ENCODE results near the gene NUB1.
"Not testable (repeated sequence)": the region's sequence is repeated elsewhere in the genome, so short reads cannot be mapped to it uniquely, and the experiment has no call there.

Gene NUB1

GRCh38 chr7:151301471-151302462 is 39.8 kb upstream of the NUB1 start:
- Histone ChIP-seq H3K36me3 (ENCODE audit: insufficient read depth, insufficient read length, low read length) (no peaks in the 10 kb centered on the region), H3K9ac (ENCODE audit: insufficient read length, low read depth) (no peak overlapping the region), H3K4me1 (ENCODE audit: insufficient read depth, insufficient read length) (no peaks in the 10 kb centered on the region), H3K4me3 (ENCODE audit: insufficient read length, low read depth) (no peak overlapping the region), H3K27me3 (ENCODE audit: insufficient read depth, insufficient read length) (peaks cover 25% of the 10 kb centered on the region), H3K9me3 (ENCODE audit: insufficient read depth, low read length) (no peaks in the 10 kb centered on the region)
- no peak for TF ChIP-seq SUZ12 (IDR thresholded peaks at IDR 0.05; ENCODE audit: extremely low read depth, insufficient read depth, insufficient read length)
- no peak for TF ChIP-seq YY1 (IDR thresholded peaks at IDR 0.05; ENCODE audit: insufficient read depth, insufficient read length)
- TF ChIP-seq ZNF274 (IDR thresholded peaks at IDR 0.05; ENCODE audit: low read depth, low read length), result no peak
- no peak for DNase-seq (ENCODE audit: low read depth, low spot score)

- not testable (repeated sequence) for DNase-seq (ENCODE audit: low read depth, low spot score); H3K4me3 ChIP-seq (ENCODE audit: insufficient read length, low read depth); H3K4me1 ChIP-seq (ENCODE audit: insufficient read depth, insufficient read length); H3K9me3 ChIP-seq (ENCODE audit: insufficient read depth, low read length); H3K36me3 ChIP-seq (ENCODE audit: insufficient read depth, insufficient read length, low read length); H3K9ac ChIP-seq (ENCODE audit: insufficient read length, low read depth)
- H3K27me3 ChIP-seq (ENCODE audit: insufficient read depth, insufficient read length), result peaks cover 25% of the 10 kb centered on the region
Observed at GRCh38 chr7:151304251-151304650, 37.4 kb upstream of the NUB1 start.

GRCh38 chr7:151304856-151305255 is 36.8 kb upstream of the NUB1 start:
- Histone ChIP-seq H3K4me1 (ENCODE audit: insufficient read depth, insufficient read length) (peaks cover 5% of the 10 kb centered on the region), H3K9me3 (ENCODE audit: insufficient read depth, low read length) (no peaks in the 10 kb centered on the region), H3K9ac (ENCODE audit: insufficient read length, low read depth) (peak overlapping the region; percentile 26), H3K36me3 (ENCODE audit: insufficient read depth, insufficient read length, low read length) (no peaks in the 10 kb centered on the region), H3K27me3 (ENCODE audit: insufficient read depth, insufficient read length) (peaks cover 25% of the 10 kb centered on the region), H3K4me3 (ENCODE audit: insufficient read length, low read depth) (peak overlapping the region; percentile 25)
- no peak for TF ChIP-seq ZNF274 (IDR thresholded peaks at IDR 0.05; ENCODE audit: low read depth, low read length)
- TF ChIP-seq SUZ12 (IDR thresholded peaks at IDR 0.05; ENCODE audit: extremely low read depth, insufficient read depth, insufficient read length), result no peak
- no peak for TF ChIP-seq YY1 (IDR thresholded peaks at IDR 0.05; ENCODE audit: insufficient read depth, insufficient read length)
- peak; percentile 28 for DNase-seq (ENCODE audit: low read depth, low spot score)

GRCh38 chr7:151306374-151306773 is 35.2 kb upstream of the NUB1 start:
- H3K36me3 ChIP-seq (ENCODE audit: insufficient read depth, insufficient read length, low read length), result no peaks in the 10 kb centered on the region
- no peak for DNase-seq (ENCODE audit: low read depth, low spot score)

GRCh38 chr7:151306860-151307259 is 34.8 kb upstream of the NUB1 start:
- Histone ChIP-seq H3K9me3 (ENCODE audit: insufficient read depth, low read length) (peaks cover 10% of the 10 kb centered on the region), H3K4me3 (ENCODE audit: insufficient read length, low read depth) (no peak overlapping the region), H3K36me3 (ENCODE audit: insufficient read depth, insufficient read length, low read length) (no peaks in the 10 kb centered on the region), H3K9ac (ENCODE audit: insufficient read length, low read depth) (no peak overlapping the region), H3K27me3 (ENCODE audit: insufficient read depth, insufficient read length) (peaks cover 14% of the 10 kb centered on the region), H3K4me1 (ENCODE audit: insufficient read depth, insufficient read length) (peaks cover 5% of the 10 kb centered on the region)
- no peak for DNase-seq (ENCODE audit: low read depth, low spot score)
- TF ChIP-seq SUZ12 (IDR thresholded peaks at IDR 0.05; ENCODE audit: extremely low read depth, insufficient read depth, insufficient read length) (no peak), YY1 (IDR thresholded peaks at IDR 0.05; ENCODE audit: insufficient read depth, insufficient read length) (no peak), ZNF274 (IDR thresholded peaks at IDR 0.05; ENCODE audit: low read depth, low read length) (no peak)

More at GRCh38 chr7:151306374-151306773, 35.2 kb upstream of the NUB1 start:
- no peak overlapping the region for H3K4me3 ChIP-seq (ENCODE audit: insufficient read length, low read depth)
- peaks cover 19% of the 10 kb centered on the region for H3K27me3 ChIP-seq (ENCODE audit: insufficient read depth, insufficient read length)
- TF ChIP-seq SUZ12 (IDR thresholded peaks at IDR 0.05; ENCODE audit: extremely low read depth, insufficient read depth, insufficient read length) (no peak), YY1 (IDR thresholded peaks at IDR 0.05; ENCODE audit: insufficient read depth, insufficient read length) (no peak), ZNF274 (IDR thresholded peaks at IDR 0.05; ENCODE audit: low read depth, low read length) (no peak)
- peaks cover 5% of the 10 kb centered on the region for H3K9me3 ChIP-seq (ENCODE audit: insufficient read depth, low read length)
- H3K4me1 ChIP-seq (ENCODE audit: insufficient read depth, insufficient read length), result peaks cover 5% of the 10 kb centered on the region
- H3K9ac ChIP-seq (ENCODE audit: insufficient read length, low read depth), result no peak overlapping the region

GRCh38 chr7:151307536-151307935 is 34.1 kb upstream of the NUB1 start:
- no peak overlapping the region for H3K9ac ChIP-seq (ENCODE audit: insufficient read length, low read depth)
- H3K36me3 ChIP-seq (ENCODE audit: insufficient read depth, insufficient read length, low read length), result no peaks in the 10 kb centered on the region
- no peak overlapping the region for H3K4me3 ChIP-seq (ENCODE audit: insufficient read length, low read depth)
- DNase-seq (ENCODE audit: low read depth, low spot score), result no peak
- H3K4me1 ChIP-seq (ENCODE audit: insufficient read depth, insufficient read length), result peaks cover 5% of the 10 kb centered on the region
- no peak for TF ChIP-seq ZNF274 (IDR thresholded peaks at IDR 0.05; ENCODE audit: low read depth, low read length)
- no peak for TF ChIP-seq SUZ12 (IDR thresholded peaks at IDR 0.05; ENCODE audit: extremely low read depth, insufficient read depth, insufficient read length)
- no peak for TF ChIP-seq YY1 (IDR thresholded peaks at IDR 0.05; ENCODE audit: insufficient read depth, insufficient read length)
- peaks cover 8% of the 10 kb centered on the region for H3K27me3 ChIP-seq (ENCODE audit: insufficient read depth, insufficient read length)
- H3K9me3 ChIP-seq (ENCODE audit: insufficient read depth, low read length), result peaks cover 16% of the 10 kb centered on the region

GRCh38 chr7:151308256-151308655 is 33.4 kb upstream of the NUB1 start:
- Histone ChIP-seq H3K9ac (ENCODE audit: insufficient read length, low read depth) (no peak overlapping the region), H3K4me3 (ENCODE audit: insufficient read length, low read depth) (no peak overlapping the region), H3K9me3 (ENCODE audit: insufficient read depth, low read length) (peaks cover 17% of the 10 kb centered on the region), H3K27me3 (ENCODE audit: insufficient read depth, insufficient read length) (peaks cover 6% of the 10 kb centered on the region), H3K4me1 (ENCODE audit: insufficient read depth, insufficient read length) (peaks cover 5% of the 10 kb centered on the region), H3K36me3 (ENCODE audit: insufficient read depth, insufficient read length, low read length) (no peaks in the 10 kb centered on the region)
- no peak for DNase-seq (ENCODE audit: low read depth, low spot score)
- no peak for TF ChIP-seq YY1 (IDR thresholded peaks at IDR 0.05; ENCODE audit: insufficient read depth, insufficient read length)
- no peak for TF ChIP-seq ZNF274 (IDR thresholded peaks at IDR 0.05; ENCODE audit: low read depth, low read length)
- no peak for TF ChIP-seq SUZ12 (IDR thresholded peaks at IDR 0.05; ENCODE audit: extremely low read depth, insufficient read depth, insufficient read length)

Data from NT2/D1 (cell line).